K562 (cell line): ENCODE measurements around the gene RHOV. TPM values are rescaled to one million over a fixed set of nuclear protein-coding genes. Genes with fewer than 3 reads are reported as not detected.

Source experiments
- ATAC-seq: fragments of 200-7000 bp; cut with Tn5 transposase; 3 replicates; pipeline ENCODE4 v1.9.1; 2020; ENCODE audit warnings: moderate library complexity
- BruUV-seq: library from RNA; stranded (reverse); fragments of 400-500 nt; replicated peaks from 2 replicates; lab custom pipeline; 2021; lab: Mats Ljungman, UMichigan
- CTCF ChIA-PET: fragments of 300-600 bp; formaldehyde crosslinking; extraction: SDS; loops from one replicate; lab custom pipeline; 2021; ENCODE audit warnings: low intra/inter-chr PET ratio; lab: Yijun Ruan, JAX
- POLR2A ChIA-PET: fragments of 300-600, 350-650 bp; sonication (Branson Sonifier 250); formaldehyde crosslinking; extraction: SDS; loops from one replicate; lab custom pipeline; 2021; ENCODE audit warnings: antibody characterized with exemption, inconsistent platforms; lab: Yijun Ruan, JAX
- DNase-seq, 4 experiments: peaks; one replicate each; pipeline versions ENCODE4 v3.0.0 to v3.0.0-alpha.2; 2011 to 2018; ENCODE audit warnings: low spot score in 3 of 4, mixed read lengths in 3 of 4; ENCODE audit errors: extremely low read depth in 1 of 4
- FAIRE-seq: peaks from 2 replicates; lab custom pipeline; 2011; peaks lifted over from hg19 to GRCh38; lab: Jason Lieb, UNC
- H2AFZ ChIP-seq: 2 replicates; pipeline ENCODE4 v1.6.0; 2011; ENCODE audit warnings: low read depth, low read length, control low read depth, inconsistent platforms
- H3K27ac ChIP-seq: fragments of 200-600 bp; 3 replicates; pipeline ENCODE4 v1.8.0; 2011; ENCODE audit warnings: low read depth, mild to moderate bottlenecking, control low read depth, inconsistent platforms, low read length, moderate library complexity, mixed read lengths; ENCODE audit errors: extremely low read depth
- H3K27me3 ChIP-seq, 2 experiments: fragments of 300-600 bp in 1 of 2; 2 replicates in 1 of 2; 3 replicates in 1 of 2; pipeline versions ENCODE4 v1.6.0 to v1.8.0; 2011; ENCODE audit warnings: inconsistent platforms in 2 of 2, low read length in 2 of 2, mild to moderate bottlenecking in 1 of 2, mixed read lengths in 1 of 2, moderate library complexity in 1 of 2; ENCODE audit not compliant: control insufficient read depth in 2 of 2, insufficient read depth in 2 of 2
- H3K36me3 ChIP-seq: fragments of 300-600 bp; 3 replicates; pipeline ENCODE4 v1.8.0; 2011; ENCODE audit warnings: mild to moderate bottlenecking, low read length, inconsistent platforms; ENCODE audit not compliant: control insufficient read depth, insufficient read depth
- H3K4me1 ChIP-seq, 2 experiments: fragments of 200-600 bp in 1 of 2; replicated peaks in 1 of 2; 2 replicates in 1 of 2; 3 replicates in 1 of 2; pipeline versions ENCODE4 v1.5.1 to v1.8.0; 2011; ENCODE audit warnings: inconsistent platforms in 2 of 2, low read length in 2 of 2, mild to moderate bottlenecking in 1 of 2, mixed read lengths in 1 of 2, moderate library complexity in 1 of 2; ENCODE audit not compliant: control insufficient read depth in 2 of 2, insufficient read depth in 2 of 2
- H3K4me2 ChIP-seq: 2 replicates; pipeline ENCODE4 v1.6.1; 2011; ENCODE audit warnings: low read length, control low read depth, inconsistent platforms, mixed read lengths; ENCODE audit not compliant: insufficient read depth
- H3K4me3 ChIP-seq: fragments of 200-600 bp; sonication (generic), shearing (Covaris generic); 2 replicates; pipeline ENCODE4 v1.5.1; 2016; ENCODE audit warnings: control low read depth, inconsistent platforms
- H3K79me2 ChIP-seq: fragments of 200-600 bp; 3 replicates; pipeline ENCODE4 v1.8.0; 2011; ENCODE audit warnings: low read length, inconsistent platforms; ENCODE audit not compliant: control insufficient read depth, insufficient read depth
- H3K9ac ChIP-seq, 2 experiments: 2 replicates each; pipeline versions ENCODE4 v1.6.0 to v1.6.1; 2011; ENCODE audit warnings: low read depth in 2 of 2, low read length in 2 of 2, control low read depth in 1 of 2, inconsistent platforms in 1 of 2, mild to moderate bottlenecking in 1 of 2, mixed read lengths in 1 of 2; ENCODE audit not compliant: insufficient read depth in 1 of 2
- H3K9me1 ChIP-seq: one replicate; pipeline ENCODE4 v1.6.0; 2011; ENCODE audit warnings: inconsistent platforms, mild to moderate bottlenecking, low read length, moderate library complexity; ENCODE audit not compliant: control insufficient read depth, insufficient read depth
- H3K9me3 ChIP-seq: replicated peaks from 2 replicates; pipeline ENCODE4 v1.5.1; 2011; ENCODE audit warnings: low read depth, low read length, inconsistent platforms; ENCODE audit not compliant: control insufficient read depth, insufficient read depth
- H4K20me1 ChIP-seq: replicated peaks from 2 replicates; pipeline ENCODE4 v1.6.1; 2011; ENCODE audit warnings: low read length, inconsistent platforms, mixed read lengths; ENCODE audit not compliant: control insufficient read depth, insufficient read depth
- CTCF ChIP-seq, 3 experiments: IDR thresholded peaks in 2 of 3; conservative IDR thresholded peaks in 1 of 3; 2 replicates each; pipeline ENCODE4 v1.5.1; 2011 to 2012; ENCODE audit warnings: low read length in 3 of 3, mild to moderate bottlenecking in 3 of 3, control low read depth in 2 of 3, improper control_type of control experiment in 1 of 3, inconsistent platforms in 1 of 3, low read depth in 1 of 3, mixed read lengths in 1 of 3, moderate library complexity in 1 of 3; ENCODE audit not compliant: insufficient read depth in 2 of 3
- MYBL2 ChIP-seq, 2 experiments: fragments of 450-650 bp in 1 of 2; sonication (generic) in 1 of 2; formaldehyde crosslinking in 1 of 2; IDR thresholded peaks; 2 replicates each; pipeline versions ENCODE4 v1.6.1 to v1.8.1; 2017 to 2022; ENCODE audit warnings: borderline replicate concordance in 1 of 2, inconsistent platforms in 1 of 2, low read depth in 1 of 2, mild to moderate bottlenecking in 1 of 2, missing genetic modification reagents in 1 of 2, moderate library complexity in 1 of 2
- NCOA4 ChIP-seq: fragments of 450-650 bp; IDR thresholded peaks from 2 replicates; pipeline ENCODE4 v1.6.1; 2018; ENCODE audit warnings: mild to moderate bottlenecking; ENCODE audit not compliant: partially characterized antibody
- NFATC3 ChIP-seq: fragments of 450-650 bp; IDR thresholded peaks from 2 replicates; pipeline ENCODE4 v1.6.1; 2017; ENCODE audit warnings: mild to moderate bottlenecking
- NFXL1 ChIP-seq: fragments of 450-650 bp; formaldehyde crosslinking; IDR thresholded peaks from 2 replicates; pipeline ENCODE4 v1.4.0; 2021; ENCODE audit warnings: mild to moderate bottlenecking
- SRSF1 ChIP-seq: fragments of 200-400 bp; formaldehyde crosslinking; IDR thresholded peaks from 2 replicates; pipeline ENCODE4 v1.6.1; 2017; ENCODE audit warnings: mild to moderate bottlenecking, low read depth, low read length, moderate library complexity
- ZKSCAN1 ChIP-seq: fragments of 150-350 bp; IDR thresholded peaks from 2 replicates; pipeline ENCODE4 v1.6.1; 2016; ENCODE audit warnings: low read depth, low read length
- ZNF395 ChIP-seq: fragments of 200-800 bp; sonication (Bioruptor generic); IDR thresholded peaks from 2 replicates; pipeline ENCODE4 v1.6.1; 2017; ENCODE audit warnings: missing genetic modification characterization, missing compliant biosample characterization
- WGBS: fragments of 100-300 bp; shearing (Covaris generic); methylation state at CpG from one replicate; pipeline ENCODE4 v1.1.6; 2016; ENCODE audit warnings: low coverage, mixed read lengths; ENCODE audit not compliant: insufficient coverage; ENCODE audit errors: missing lambda C conversion rate; 5-methylcytosine and 5-hydroxymethylcytosine counted together
- in situ Hi-C: fragments of 300-500 bp; cut with MboI; formaldehyde crosslinking; loops from 4 replicates; pipeline ENCODE4 v1.15.0; 2018; ENCODE audit warnings: inconsistent platforms, mixed read lengths
- intact Hi-C: fragments of 100-400 bp; cut with micrococcal nuclease; formaldehyde crosslinking; loops from 2 replicates; pipeline ENCODE4 v1.14.2; 2022
- polyA plus RNA-seq, 8 experiments: library from polyadenylated mRNA; depleted of rRNA in 4 of 8; stranded (reverse) in 5 of 8; unstranded in 3 of 8; fragments of >200 nt; fragmentation: Nextera tagmentation in 2 of 8; fragmentation: Illumina TruSeq in 1 of 8; extraction: Ambion mirVana in 2 of 8; extraction: Trizol in 1 of 8; gene quantifications; 2 replicates each; pipeline versions ENCODE4 v1.2.1 to v1.2.3, GENCODE V29; 2011 to 2014; ENCODE audit warnings: inconsistent platforms in 1 of 8, missing spikeins in 1 of 8
- total RNA-seq, 7 experiments: library from RNA; depleted of rRNA in 6 of 7; stranded (reverse); fragments of >200 nt in 6 of 7; fragmentation: Illumina TruSeq in 2 of 7; extraction: Trizol in 2 of 7; gene quantifications; 2 replicates each; pipeline versions ENCODE4 v1.2.1 to v1.2.3, GENCODE V29; 2011 to 2021; ENCODE audit warnings: low replicate concordance in 1 of 7

Gene RHOV
- total and polyA plus RNA-seq, 9 of the 15 experiments (the other 6 are each of a cell fraction or from before 2014, with no cell fraction given), result 0.08 to 2.0 (median 1.1) TPM

GRCh38 chr15:40853241-40853890 lies 20.7 kb downstream of the RHOV start:
- ChIA-PET CTCF (no interaction called here), POLR2A (no interaction called here)
- intact Hi-C loops (loop anchor here (10.0 kb wide), 1 partner anchor 179 kb away; no protein-coding TSS in a partner anchor), in situ Hi-C loops (no loop called here)
- H3K27me3 ChIP-seq, result no peaks in the 10 kb centered on the region; a peak in 1 of 5 replicates
- DNase-seq (no peak), ATAC-seq (no peak), FAIRE-seq (no peak)
- H3K4me1 ChIP-seq, result peaks cover 8 to 20% of the 10 kb centered on the region in 2 experiments; a peak in 4 of 5 replicates
- H3K79me2 ChIP-seq, result no peaks in the 10 kb centered on the region
- no peak for TF ChIP-seq CTCF (IDR thresholded peaks at IDR 0.05 in 2 of 3, conservative IDR thresholded peaks at IDR 0.05 in 1 of 3; ENCODE audit: insufficient read depth in 2 of 3, low read depth in 1 of 3, low read length in 3 of 3)
- no peak for TF ChIP-seq ZNF395 (CRISPR knock-in tag)
- no peak for TF ChIP-seq MYBL2 (IDR thresholded peaks at IDR 0.05; ENCODE audit: low read depth)
- no peak for TF ChIP-seq MYBL2 (CRISPR knock-in tag; IDR thresholded peaks at IDR 0.05; ENCODE audit: borderline replicate concordance)
- no peak for TF ChIP-seq NCOA4
- TF ChIP-seq SRSF1, result no peak
- no peak for TF ChIP-seq ZKSCAN1
- TF ChIP-seq NFATC3, result no peak
- TF ChIP-seq NFXL1, result no peak
- no peak overlapping the region for H2AFZ ChIP-seq
- no TSS peak for BruUV-seq
- H3K9me3 ChIP-seq, result no peaks in the 10 kb centered on the region
- no peaks in the 10 kb centered on the region for H3K36me3 ChIP-seq
- H3K4me2 ChIP-seq, result no peak overlapping the region
- H4K20me1 ChIP-seq, result no peaks in the 10 kb centered on the region
- no peak overlapping the region for H3K4me3 ChIP-seq
- H3K9me1 ChIP-seq, result no peaks in the 10 kb centered on the region
- 62% methylated on average over 15 of the region's 16 CpGs for WGBS
- H3K9ac ChIP-seq, result peak overlapping the region in 1 of 2 experiments; percentile 72; a peak in 2 of 4 replicates
- H3K27ac ChIP-seq, result no peak overlapping the region
